ENCODE data around the gene ZKSCAN3. TPM values are rescaled to one million over a fixed set of nuclear protein-coding genes. Genes with fewer than 3 reads are reported as not detected.

ZKSCAN3 gene
- total and polyA plus RNA-seq, 10 of the 15 experiments (the other 5 are each of a cell fraction or from before 2014, with no cell fraction given), result 0.86 to 4.3 (median 3.1) TPM

GRCh38 chr6:28337121-28337520 is 12.6 kb upstream of the ZKSCAN3 start:
- Histone ChIP-seq H2AFZ (ENCODE audit: control insufficient read depth, low read depth, low read length) (peak overlapping the region; percentile 93; the same call in 1 of the 2 replicates), H3K27me3 (replicated peaks in 1 of 2; ENCODE audit: control insufficient read depth in 2 of 2, insufficient read depth in 2 of 2, low read length in 1 of 2) (no peaks in the 10 kb centered on the region), H3K4me1 (ENCODE audit: control insufficient read depth, insufficient read depth, low read length) (peaks cover 14% of the 10 kb centered on the region), H3K27ac (ENCODE audit: control insufficient read depth, insufficient read depth) (peak overlapping the region; percentile 97), H3K36me3 (ENCODE audit: control insufficient read depth in 2 of 2, insufficient read depth in 2 of 2, low read length in 1 of 2) (no peaks in the 10 kb centered on the region), H3K4me2 (ENCODE audit: control insufficient read depth, insufficient read depth) (peak overlapping the region; percentile 93), H3K9ac (ENCODE audit: control insufficient read depth, insufficient read depth, low read length) (peak overlapping the region; percentile 97; the same call in 1 of the 2 replicates), H3K4me3 (peak overlapping the region; percentile 72), H4K20me1 (ENCODE audit: control insufficient read depth, insufficient read depth) (no peaks in the 10 kb centered on the region), H3K79me2 (ENCODE audit: control insufficient read depth, insufficient read depth, low read length) (no peaks in the 10 kb centered on the region), H3K9me3 (replicated peaks; ENCODE audit: control insufficient read depth, insufficient read depth, low read length) (peaks cover 12% of the 10 kb centered on the region; the same call in 2 of the 3 replicates)
- no peak for TF ChIP-seq SMAD5 (IDR thresholded peaks at IDR 0.05; ENCODE audit: low read depth)
- TF ChIP-seq ASH2L (IDR thresholded peaks at IDR 0.05; ENCODE audit: borderline replicate concordance, low read depth), result peak; percentile 6; the same call in 1 of the 2 replicates
- no peak for FAIRE-seq
- ChIA-PET RAD21 (ENCODE audit: unreplicated experiment) (interaction anchor here (0.6 to 1.1 kb wide), 3 partner anchors 12 to 58 kb away, joined by 3 read pairs; partner anchors contain the start of gene ZKSCAN3), CTCF (interaction anchor here (1.2 to 4.6 kb wide), 2 partner anchors 17 to 84 kb away, joined by 3 to 50 read pairs; no protein-coding TSS in a partner anchor), POLR2A (interaction anchor here (1.9 to 2.4 kb wide), 3 partner anchors 13 to 73 kb away, joined by 5 to 8 read pairs (median 6); partner anchors contain the start of genes PGBD1 and ZKSCAN3), SMC1A (ENCODE audit: uncharacterized antibody, unreplicated experiment) (interaction anchor here (0.8 to 4.8 kb wide), 7 partner anchors 10 to 112 kb away, joined by 3 to 22 read pairs (median 5); partner anchors contain the start of gene ZSCAN26)
- ATAC-seq, result no peak
- no peak for DNase-seq (ENCODE audit: low read depth, low spot score)
- in situ Hi-C loops (cut with MboI) (loop anchor here (25.0 kb wide), 1 partner anchor 1675 kb away; the partner anchor contains the start of gene ZNF322), intact Hi-C loops (cut with micrococcal nuclease; ENCODE audit: unreplicated experiment) (loop anchor here (5.0 kb wide), 1 partner anchor 70 kb away; the partner anchor contains the start of gene ZSCAN26)
- no TSS peak for BruUV-seq (replicated peaks)

GRCh38 chr6:28340310-28341095 is 9.2 kb upstream of the ZKSCAN3 start:
- H3K9me3 ChIP-seq (replicated peaks; ENCODE audit: control insufficient read depth, insufficient read depth, low read length), result peaks cover 12% of the 10 kb centered on the region; the same call in 2 of the 3 replicates
- ChIA-PET CTCF (interaction anchor here (0.7 to 1.8 kb wide), 3 partner anchors 15 to 224 kb away, joined by 3 to 6 read pairs (median 4); no protein-coding TSS in a partner anchor), SMC1A (ENCODE audit: uncharacterized antibody, unreplicated experiment) (interaction anchor here (1.0 kb wide), 1 partner anchor 241 kb away, joined by 3 read pairs; no protein-coding TSS in a partner anchor), RAD21 (ENCODE audit: unreplicated experiment) (no interaction called here), POLR2A (interaction anchor here (0.6 kb wide), 1 partner anchor 261 kb away, joined by 6 read pairs; no protein-coding TSS in a partner anchor)
- TF ChIP-seq CUX1 (IDR thresholded peaks at IDR 0.05; ENCODE audit: insufficient replicate concordance, low read depth, low read length) (no peak), YY1 (IDR thresholded peaks at IDR 0.05; ENCODE audit: low read depth, low read length) (0 out of 2 replicates have a peak, but pooled peaks have one; percentile 12), CBX5 (IDR thresholded peaks at IDR 0.05; ENCODE audit: low read depth) (peak; percentile 84; the same call in 1 of the 2 replicates)
- WGBS (ENCODE audit: insufficient coverage, insufficient replicate concordance, low lambda C conversion rate, missing lambda C conversion rate), result 0% methylated on average over 1 of the region's 1 CpG
- no peak overlapping the region for H2AFZ ChIP-seq (ENCODE audit: control insufficient read depth, low read depth, low read length)
- DNase-seq (ENCODE audit: low read depth, low spot score) (no peak), FAIRE-seq (no peak), ATAC-seq (no peak)
- H3K27ac ChIP-seq (ENCODE audit: control insufficient read depth, insufficient read depth), result no peak overlapping the region
- no TSS peak for BruUV-seq (replicated peaks)
- in situ Hi-C loops (cut with MboI) (loop anchor here (25.0 kb wide), 1 partner anchor 1678 kb away; the partner anchor contains the start of gene ZNF322), intact Hi-C loops (cut with micrococcal nuclease; ENCODE audit: unreplicated experiment) (no loop called here)
- no peaks in the 10 kb centered on the region for H4K20me1 ChIP-seq (ENCODE audit: control insufficient read depth, insufficient read depth)
- peaks cover 8% of the 10 kb centered on the region; the same call in 1 of the 2 replicates for H3K4me1 ChIP-seq (ENCODE audit: control insufficient read depth, insufficient read depth, low read length)
- H3K79me2 ChIP-seq (ENCODE audit: control insufficient read depth, insufficient read depth, low read length), result no peaks in the 10 kb centered on the region
- no peak overlapping the region for H3K4me3 ChIP-seq
- H3K4me2 ChIP-seq (ENCODE audit: control insufficient read depth, insufficient read depth), result no peak overlapping the region
- H3K27me3 ChIP-seq (replicated peaks in 1 of 2; ENCODE audit: control insufficient read depth in 2 of 2, insufficient read depth in 2 of 2, low read length in 1 of 2), result no peaks in the 10 kb centered on the region
- no peaks in the 10 kb centered on the region for H3K36me3 ChIP-seq (ENCODE audit: control insufficient read depth in 2 of 2, insufficient read depth in 2 of 2, low read length in 1 of 2)
- H3K9ac ChIP-seq (ENCODE audit: control insufficient read depth, insufficient read depth, low read length), result no peak overlapping the region

Data from GM12878 (cell line).